SK-N-MC (cell line): ENCODE measurements around the gene LNX2.

ENCODE experiments used
- DNase-seq: peaks from one replicate; pipeline ENCODE4 v3.0.0-alpha.2; 2011; ENCODE audit warnings: low read depth, low spot score
- H3K27ac ChIP-seq: fragments of 200-600 bp; sonication (generic); 2 replicates; pipeline ENCODE4 v1.5.1; 2016; ENCODE audit warnings: mixed run types
- H3K36me3 ChIP-seq: fragments of 200-600 bp; sonication (generic); 2 replicates; pipeline ENCODE4 v1.6.1; 2017; ENCODE audit warnings: antibody characterized with exemption, low read length, mixed read lengths; ENCODE audit not compliant: insufficient read depth
- H3K4me3 ChIP-seq: fragments of 200-600 bp; sonication (generic); 2 replicates; pipeline ENCODE4 v1.5.1; 2016
- H3K9ac ChIP-seq: fragments of 200-600 bp; sonication (generic); 2 replicates; pipeline ENCODE4 v1.8.0; 2017; ENCODE audit warnings: mixed run types, mixed read lengths; ENCODE audit not compliant: insufficient read length
- H3K9me3 ChIP-seq: fragments of 200-600 bp; sonication (generic); 2 replicates; pipeline ENCODE4 v1.6.1; 2017; ENCODE audit warnings: low read depth, mild to moderate bottlenecking, antibody characterized with exemption, low read length, moderate library complexity, mixed read lengths
- EZH2 ChIP-seq: fragments of 200-600 bp; sonication (generic); IDR thresholded peaks from one replicate; pipeline ENCODE4 v1.6.1; 2017; ENCODE audit warnings: antibody characterized with exemption
- FOXP2 ChIP-seq: optimal IDR thresholded peaks from 2 replicates; pipeline ENCODE3; 2011; ENCODE audit warnings: mild to moderate bottlenecking, moderate library complexity; ENCODE audit not compliant: insufficient read depth; ENCODE audit errors: extremely low read length, control extremely low read depth
- POLR2AphosphoS5 ChIP-seq: IDR thresholded peaks from 2 replicates; pipeline ENCODE4 v1.6.1; 2012; ENCODE audit warnings: mild to moderate bottlenecking, low read depth, low read length, borderline replicate concordance

LNX2 gene

GRCh38 chr13:27505792-27506191 lies 114.5 kb downstream of the LNX2 start:
- no peak for DNase-seq
- Histone ChIP-seq H3K9me3 (no peaks in the 10 kb centered on the region), H3K27ac (no peak overlapping the region), H3K9ac (no peak overlapping the region), H3K36me3 (no peaks in the 10 kb centered on the region), H3K4me3 (no peak overlapping the region)
- TF ChIP-seq POLR2AphosphoS5 (no peak), FOXP2 (no peak), EZH2 (no peak)

- Histone ChIP-seq H3K27ac (no peak overlapping the region), H3K4me3 (no peak overlapping the region), H3K36me3 (no peaks in the 10 kb centered on the region), H3K9ac (no peak overlapping the region), H3K9me3 (no peaks in the 10 kb centered on the region)
- TF ChIP-seq POLR2AphosphoS5 (no peak), EZH2 (no peak), FOXP2 (no peak)
- DNase-seq: no peak
Measured at GRCh38 chr13:27504868-27505194, 115.5 kb downstream of the LNX2 start.

- Histone ChIP-seq H3K27ac (no peak overlapping the region), H3K9me3 (no peaks in the 10 kb centered on the region), H3K9ac (no peak overlapping the region), H3K36me3 (no peaks in the 10 kb centered on the region), H3K4me3 (no peak overlapping the region)
- TF ChIP-seq POLR2AphosphoS5 (no peak), EZH2 (no peak), FOXP2 (no peak)
- DNase-seq: no peak
Measured at GRCh38 chr13:27504128-27504867, 116.0 kb downstream of the LNX2 start.

- H3K27ac ChIP-seq: no peak overlapping the region
- TF ChIP-seq EZH2: no peak
- no peak for TF ChIP-seq FOXP2
- no peak for DNase-seq
- H3K9ac ChIP-seq: no peak overlapping the region
- no peak overlapping the region for H3K4me3 ChIP-seq
- no peaks in the 10 kb centered on the region for H3K36me3 ChIP-seq
- no peaks in the 10 kb centered on the region for H3K9me3 ChIP-seq
Measured at GRCh38 chr13:27500806-27501534, 119.4 kb downstream of the LNX2 start.

GRCh38 chr13:27497563-27498230 lies 122.6 kb downstream of the LNX2 start:
- TF ChIP-seq EZH2: no peak
- no peak for TF ChIP-seq POLR2AphosphoS5
- no peak for TF ChIP-seq FOXP2
- no peaks in the 10 kb centered on the region for H3K36me3 ChIP-seq
- no peak overlapping the region for H3K27ac ChIP-seq
- H3K4me3 ChIP-seq: no peak overlapping the region
- no peak overlapping the region for H3K9ac ChIP-seq
- no peaks in the 10 kb centered on the region for H3K9me3 ChIP-seq
- DNase-seq: no peak

- TF ChIP-seq EZH2 (no peak), POLR2AphosphoS5 (no peak), FOXP2 (no peak)
- no peaks in the 10 kb centered on the region for H3K9me3 ChIP-seq
- H3K27ac ChIP-seq: no peak overlapping the region
- H3K4me3 ChIP-seq: no peak overlapping the region
- no peaks in the 10 kb centered on the region for H3K36me3 ChIP-seq
- DNase-seq: no peak
- no peak overlapping the region for H3K9ac ChIP-seq
Measured at GRCh38 chr13:27496536-27497273, 123.6 kb downstream of the LNX2 start.

- no peak overlapping the region for H3K4me3 ChIP-seq
- H3K9me3 ChIP-seq: no peaks in the 10 kb centered on the region
- TF ChIP-seq POLR2AphosphoS5: no peak
- TF ChIP-seq EZH2: no peak
- no peak for TF ChIP-seq FOXP2
- H3K9ac ChIP-seq: no peak overlapping the region
- DNase-seq: no peak
- H3K27ac ChIP-seq: no peak overlapping the region
- H3K36me3 ChIP-seq: no peaks in the 10 kb centered on the region
Measured at GRCh38 chr13:27496006-27496405, 124.3 kb downstream of the LNX2 start.
